HCT116 (cell line): ENCODE data around the gene PRKCA. TPM values are rescaled to one million over a fixed set of nuclear protein-coding genes. Genes with fewer than 3 reads are reported as not detected.

Source experiments
- ATAC-seq: fragments of 200-7000 bp; cut with Tn5 transposase; 2 replicates; pipeline ENCODE4 v1.9.1; 2020; ENCODE audit warnings: mild to moderate bottlenecking, moderate library complexity
- BruUV-seq: library from RNA; stranded (reverse); fragments of 400-500 nt; replicated peaks from 2 replicates; lab custom pipeline; 2021; lab: Mats Ljungman, UMichigan
- CTCF ChIA-PET: fragments of 300-600 bp; sonication (Branson Sonifier 250); formaldehyde crosslinking; loops from one replicate; lab custom pipeline; 2021; ENCODE audit warnings: antibody characterized with exemption; lab: Charles Lee
- POLR2A ChIA-PET: fragments of 300-600, 350-600 bp; sonication (Branson Sonifier 250); formaldehyde crosslinking; loops from one replicate; lab custom pipeline; 2021; ENCODE audit warnings: antibody characterized with exemption; lab: Charles Lee
- RAD21 ChIA-PET, 2 experiments: fragments of 300-600 bp; sonication (Branson Sonifier 250); formaldehyde crosslinking; loops; one replicate each; lab custom pipeline; 2023; ENCODE audit warnings: low total read pairs in 2 of 2; ENCODE audit not compliant: uncharacterized antibody in 2 of 2, unreplicated experiment in 2 of 2, low non-redundant PET in 1 of 2; lab: Charles Lee
- DNase-seq: peaks from one replicate; pipeline ENCODE4 v3.0.0-alpha.2; 2010; ENCODE audit warnings: low read depth, low spot score
- H2AFZ ChIP-seq: fragments of 200-600 bp; shearing (Covaris generic), sonication (generic); 2 replicates; pipeline ENCODE4 v1.6.1; 2017; ENCODE audit warnings: low read depth, mixed run types, mixed read lengths, antibody characterized with exemption, low read length; ENCODE audit not compliant: poor library complexity, severe bottlenecking
- H3K27ac ChIP-seq: 2 replicates; pipeline ENCODE4 v1.5.1; 2012; ENCODE audit warnings: low read depth, low read length
- H3K27me3 ChIP-seq: fragments of 200-600 bp; sonication (generic); 2 replicates; pipeline ENCODE4 v1.6.1; 2016; ENCODE audit warnings: mixed run types, low read length, mixed read lengths; ENCODE audit not compliant: insufficient read depth
- H3K36me3 ChIP-seq, 2 experiments: fragments of 200-500 bp in 1 of 2; fragments of 200-600 bp in 1 of 2; sonication (Bioruptor generic) in 1 of 2; sonication (generic) in 1 of 2; 2 replicates each; pipeline versions ENCODE4 v1.5.1 to v1.6.1; 2014 to 2016; ENCODE audit warnings: low read length in 2 of 2, inconsistent platforms in 1 of 2, mixed read lengths in 1 of 2, mixed run types in 1 of 2; ENCODE audit not compliant: insufficient read depth in 2 of 2, control insufficient read depth in 1 of 2
- H3K4me1 ChIP-seq, 2 experiments: fragments of 200-600 bp in 1 of 2; sonication (generic) in 1 of 2; 2 replicates each; pipeline versions ENCODE4 v1.5.1 to v1.6.1; 2012 to 2017; ENCODE audit warnings: low read length in 2 of 2, inconsistent platforms in 1 of 2, mild to moderate bottlenecking in 1 of 2, mixed read lengths in 1 of 2, mixed run types in 1 of 2, moderate library complexity in 1 of 2; ENCODE audit not compliant: insufficient read depth in 2 of 2, control insufficient read depth in 1 of 2
- H3K4me2 ChIP-seq: fragments of 200-600 bp; sonication (generic); 2 replicates; pipeline ENCODE4 v1.6.1; 2017; ENCODE audit warnings: mixed run types, low read length, mixed read lengths
- H3K4me3 ChIP-seq, 2 experiments: fragments of 200-600 bp in 1 of 2; sonication (generic) in 1 of 2; replicated peaks in 1 of 2; 2 replicates each; pipeline ENCODE4 v1.5.1; 2011 to 2016; ENCODE audit warnings: low read length in 2 of 2, control low read depth in 1 of 2, low read depth in 1 of 2, mild to moderate bottlenecking in 1 of 2, mixed read lengths in 1 of 2, mixed run types in 1 of 2
- H3K79me2 ChIP-seq: fragments of 200-600 bp; sonication (generic); 2 replicates; pipeline ENCODE4 v1.6.1; 2017; ENCODE audit warnings: mild to moderate bottlenecking, mixed run types, low read length, moderate library complexity, mixed read lengths; ENCODE audit not compliant: insufficient read depth
- H3K9ac ChIP-seq: fragments of 200-600 bp; sonication (generic); 2 replicates; pipeline ENCODE4 v1.6.1; 2016; ENCODE audit warnings: low read length, mixed read lengths
- H3K9me2 ChIP-seq: fragments of 200-600 bp; sonication (generic), shearing (Covaris generic); 2 replicates; pipeline ENCODE4 v1.6.1; 2017; ENCODE audit warnings: mixed run types, mild to moderate bottlenecking, moderate library complexity; ENCODE audit not compliant: insufficient read depth
- H3K9me3 ChIP-seq, 2 experiments: fragments of 200-500 bp in 1 of 2; fragments of 200-600 bp in 1 of 2; sonication (Bioruptor generic) in 1 of 2; sonication (generic) in 1 of 2; 2 replicates each; pipeline ENCODE4 v1.6.1; 2014 to 2017; ENCODE audit warnings: low read length in 2 of 2, mixed read lengths in 2 of 2, inconsistent platforms in 1 of 2, low read depth in 1 of 2, mild to moderate bottlenecking in 1 of 2, mixed run types in 1 of 2, moderate library complexity in 1 of 2; ENCODE audit not compliant: control insufficient read depth in 1 of 2, insufficient read depth in 1 of 2
- H4K20me1 ChIP-seq: fragments of 200-600 bp; sonication (generic), shearing (Covaris generic); 2 replicates; pipeline ENCODE4 v1.6.1; 2017; ENCODE audit warnings: mixed run types, mild to moderate bottlenecking, moderate library complexity; ENCODE audit not compliant: insufficient read depth
- ATF3 ChIP-seq: IDR thresholded peaks from 2 replicates; pipeline ENCODE4 v1.6.1; 2012
- EGR1 ChIP-seq: IDR thresholded peaks from 2 replicates; pipeline ENCODE4 v1.6.1; 2012; ENCODE audit warnings: low read depth
- EZH2 ChIP-seq: fragments of 200-600 bp; sonication (generic); IDR thresholded peaks from 2 replicates; pipeline ENCODE4 v1.6.1; 2017; ENCODE audit warnings: antibody characterized with exemption, mixed run types
- POLR2A ChIP-seq: IDR thresholded peaks from 2 replicates; pipeline ENCODE4 v1.7.0; 2011; ENCODE audit warnings: borderline replicate concordance; ENCODE audit not compliant: insufficient read depth, insufficient read length; ENCODE audit errors: extremely low read depth
- POLR2AphosphoS5 ChIP-seq: IDR thresholded peaks from 2 replicates; pipeline ENCODE4 v1.6.1; 2011; ENCODE audit warnings: mild to moderate bottlenecking, low read depth, low read length, moderate library complexity
- RAD21 ChIP-seq: IDR thresholded peaks from 2 replicates; pipeline ENCODE4 v1.6.1; 2012; ENCODE audit warnings: low read depth, mild to moderate bottlenecking
- REST ChIP-seq: IDR thresholded peaks from 2 replicates; pipeline ENCODE4 v1.6.1; 2012; ENCODE audit warnings: low read depth
- SIN3A ChIP-seq: IDR thresholded peaks from 2 replicates; pipeline ENCODE4 v1.6.1; 2012; ENCODE audit warnings: low read depth
- SRF ChIP-seq: IDR thresholded peaks from 2 replicates; pipeline ENCODE4 v1.6.1; 2012; ENCODE audit warnings: low read depth
- ZBTB33 ChIP-seq: IDR thresholded peaks from 2 replicates; pipeline ENCODE4 v1.6.1; 2011; ENCODE audit warnings: mild to moderate bottlenecking, low read length, moderate library complexity; ENCODE audit not compliant: insufficient replicate concordance; ENCODE audit errors: extremely low read depth
- ZNF274 ChIP-seq: fragments of 200-500 bp; sonication (Bioruptor generic); IDR thresholded peaks from 2 replicates; pipeline ENCODE4 v1.6.1; 2014; ENCODE audit warnings: mild to moderate bottlenecking, low read depth, low read length, inconsistent platforms
- intact Hi-C: fragments of 100-400 bp; cut with micrococcal nuclease; formaldehyde crosslinking; loops from 2 replicates; pipeline ENCODE4 v1.10.0; 2022
- total RNA-seq: library from RNA; stranded (reverse); gene quantifications from one replicate; pipeline ENCODE4 v1.2.1, GENCODE V29; 2021; ENCODE audit not compliant: unreplicated experiment
- TF ChIP-seq, protein P1 (sequence below), 3 experiments: fragments of 200-600 bp in 1 of 3; sonication (generic) in 1 of 3; IDR thresholded peaks in 2 of 3; conservative IDR thresholded peaks in 1 of 3; 2 replicates each; pipeline ENCODE4 v1.5.1; 2012 to 2017; ENCODE audit warnings: low read depth in 2 of 3, low read length in 2 of 3, antibody characterized with exemption in 1 of 3, borderline replicate concordance in 1 of 3, control low read depth in 1 of 3, mild to moderate bottlenecking in 1 of 3, mixed read lengths in 1 of 3, mixed run types in 1 of 3, moderate library complexity in 1 of 3; ENCODE audit not compliant: insufficient read depth in 1 of 3

PRKCA gene
- total RNA-seq, 1 experiment from 2014 or later = 18.8 TPM

DNA sequence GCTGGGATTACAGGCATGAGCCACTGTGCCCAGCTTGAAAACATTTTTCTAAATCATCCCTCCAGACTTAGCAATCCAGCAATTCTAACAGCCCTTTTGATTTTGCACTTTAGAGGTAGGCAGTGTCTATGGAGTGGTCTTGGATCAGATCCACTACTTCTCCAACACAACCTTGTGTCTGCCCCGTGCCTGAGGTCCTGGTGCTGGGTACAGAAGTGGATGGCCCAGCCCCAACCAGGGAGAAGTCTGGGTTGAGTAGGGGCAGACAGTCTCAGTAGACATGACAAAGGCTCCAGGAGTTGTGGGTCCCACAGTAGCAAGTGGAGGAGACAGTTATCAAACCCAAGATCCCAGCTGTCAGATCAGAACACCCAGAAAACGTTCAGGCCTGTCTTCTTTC is 460.6 kb downstream of the PRKCA start:
- H3K27me3 ChIP-seq = no peaks in the 10 kb centered on the region
- no peak overlapping the region for H3K9ac ChIP-seq
- no TSS peak for BruUV-seq
- no peak overlapping the region for H3K4me3 ChIP-seq
- H3K4me1 ChIP-seq = no peaks in the 10 kb centered on the region
- ATAC-seq = no peak
- ChIA-PET POLR2A (no interaction called here), CTCF (no interaction called here), RAD21 (no interaction called here)
- no peak for DNase-seq
- H4K20me1 ChIP-seq = no peaks in the 10 kb centered on the region
- H3K4me2 ChIP-seq = no peak overlapping the region
- no peak overlapping the region for H2AFZ ChIP-seq
- TF ChIP-seq EZH2 (no peak), RAD21 (no peak), SRF (no peak), ZNF274 (no peak), POLR2AphosphoS5 (no peak), ZBTB33 (no peak), ATF3 (no peak), EGR1 (no peak), SIN3A (no peak), POLR2A (no peak), REST (no peak)
- TF ChIP-seq, protein P1, sequence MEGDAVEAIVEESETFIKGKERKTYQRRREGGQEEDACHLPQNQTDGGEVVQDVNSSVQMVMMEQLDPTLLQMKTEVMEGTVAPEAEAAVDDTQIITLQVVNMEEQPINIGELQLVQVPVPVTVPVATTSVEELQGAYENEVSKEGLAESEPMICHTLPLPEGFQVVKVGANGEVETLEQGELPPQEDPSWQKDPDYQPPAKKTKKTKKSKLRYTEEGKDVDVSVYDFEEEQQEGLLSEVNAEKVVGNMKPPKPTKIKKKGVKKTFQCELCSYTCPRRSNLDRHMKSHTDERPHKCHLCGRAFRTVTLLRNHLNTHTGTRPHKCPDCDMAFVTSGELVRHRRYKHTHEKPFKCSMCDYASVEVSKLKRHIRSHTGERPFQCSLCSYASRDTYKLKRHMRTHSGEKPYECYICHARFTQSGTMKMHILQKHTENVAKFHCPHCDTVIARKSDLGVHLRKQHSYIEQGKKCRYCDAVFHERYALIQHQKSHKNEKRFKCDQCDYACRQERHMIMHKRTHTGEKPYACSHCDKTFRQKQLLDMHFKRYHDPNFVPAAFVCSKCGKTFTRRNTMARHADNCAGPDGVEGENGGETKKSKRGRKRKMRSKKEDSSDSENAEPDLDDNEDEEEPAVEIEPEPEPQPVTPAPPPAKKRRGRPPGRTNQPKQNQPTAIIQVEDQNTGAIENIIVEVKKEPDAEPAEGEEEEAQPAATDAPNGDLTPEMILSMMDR (IDR thresholded peaks at IDR 0.05 in 2 of 3, conservative IDR thresholded peaks at IDR 0.05 in 1 of 3; ENCODE audit: borderline replicate concordance in 1 of 3, insufficient read depth in 1 of 3, low read depth in 2 of 3, low read length in 2 of 3) = no peak
- H3K9me2 ChIP-seq = no peaks in the 10 kb centered on the region
- intact Hi-C loops = no loop called here
- no peaks in the 10 kb centered on the region for H3K36me3 ChIP-seq
- no peaks in the 10 kb centered on the region for H3K79me2 ChIP-seq
- no peak overlapping the region for H3K27ac ChIP-seq
- H3K9me3 ChIP-seq = no peaks in the 10 kb centered on the region
